ENCODE results near the gene RTCB.

RTCB gene

GRCh38 chr22:32339190-32340012 lies 72.6 kb downstream of the RTCB start:
- DNase-seq (ENCODE audit: low spot score) = no peak

- no peak for DNase-seq (ENCODE audit: low spot score)
These were observed 73.3 kb downstream of the RTCB start for GRCh38 chr22:32338757-32339156.
